Activated gamma-delta T cell treated with Interleukin-2 at 50 U/mL for 16 hours (primary cell): ENCODE results near the gene CAPN15.

Source experiments
- DNase-seq: peaks from one replicate; pipeline ENCODE4 v3.0.0-alpha.2; 2020

Gene CAPN15

DNA sequence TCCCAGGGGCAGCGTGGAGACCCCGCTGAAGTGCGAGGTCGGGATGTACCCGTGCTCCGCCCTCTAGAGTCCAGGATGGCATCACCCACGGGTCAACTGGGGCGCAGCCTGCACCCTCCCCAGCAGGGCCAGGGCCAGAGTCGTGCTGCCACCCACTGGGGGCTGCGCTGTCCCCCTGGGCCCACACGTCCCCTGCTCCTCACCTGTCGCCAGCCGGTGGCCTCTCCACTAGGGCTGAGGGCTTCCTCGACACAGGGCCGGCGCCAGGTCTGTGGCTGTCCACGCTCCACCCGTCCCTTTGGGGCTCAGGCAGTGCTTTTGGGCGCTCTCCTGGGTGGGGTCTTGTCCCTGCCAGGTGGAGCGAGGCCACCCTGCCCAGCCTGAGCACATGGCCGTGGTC, 21.1 kb downstream of the CAPN15 start:
- DNase-seq = no peak

DNA sequence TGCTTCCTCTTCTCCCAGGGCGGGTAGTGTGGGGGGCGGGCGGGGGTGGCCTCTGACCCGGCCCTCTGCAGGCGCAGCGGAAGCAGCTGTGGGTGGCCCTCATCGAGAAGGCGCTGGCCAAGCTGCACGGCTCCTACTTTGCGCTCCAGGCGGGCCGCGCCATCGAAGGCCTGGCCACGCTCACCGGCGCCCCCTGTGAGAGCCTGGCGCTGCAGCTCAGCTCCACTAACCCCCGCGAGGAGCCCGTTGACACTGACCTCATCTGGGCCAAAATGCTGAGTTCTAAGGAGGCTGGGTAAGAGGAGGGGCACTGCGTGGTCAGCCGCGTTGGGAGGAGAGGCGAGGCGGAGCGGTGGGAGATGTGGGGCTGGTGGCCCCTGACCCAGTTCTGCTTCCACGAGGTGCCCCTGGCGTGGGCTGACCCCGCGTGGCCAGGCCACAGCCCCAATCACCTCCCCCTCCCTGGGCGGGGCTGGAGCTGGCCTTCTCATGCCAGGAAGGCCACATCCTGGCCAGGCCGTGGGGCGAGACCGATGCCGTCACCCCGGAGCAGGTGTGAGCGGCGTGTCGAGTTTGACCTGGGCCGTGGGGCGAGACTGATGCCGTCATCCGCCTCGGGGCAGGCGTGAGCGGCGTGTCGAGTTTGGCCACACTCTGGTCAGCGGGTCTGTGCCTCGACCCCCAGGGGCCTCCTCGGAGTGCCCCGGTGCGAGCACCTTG, 22.2 kb downstream of the CAPN15 start:
- no peak for DNase-seq

DNA sequence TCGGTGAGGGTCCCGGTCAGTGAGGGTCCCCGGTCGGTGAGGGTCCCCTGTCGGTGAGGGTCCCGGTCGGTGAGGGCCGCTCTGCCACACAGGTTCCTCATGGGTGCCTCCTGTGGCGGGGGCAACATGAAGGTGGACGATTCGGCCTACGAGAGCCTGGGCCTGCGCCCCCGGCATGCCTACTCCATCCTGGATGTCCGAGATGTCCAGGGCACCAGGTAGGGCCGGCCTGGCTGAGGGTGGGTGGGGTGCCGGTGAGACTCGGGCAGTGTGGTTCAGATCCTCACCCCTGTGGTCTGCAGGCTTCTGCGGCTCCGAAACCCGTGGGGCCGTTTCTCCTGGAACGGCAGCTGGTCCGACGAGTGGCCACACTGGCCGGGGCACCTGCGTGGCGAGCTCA, 23.7 kb downstream of the CAPN15 start:
- DNase-seq = no peak

DNA sequence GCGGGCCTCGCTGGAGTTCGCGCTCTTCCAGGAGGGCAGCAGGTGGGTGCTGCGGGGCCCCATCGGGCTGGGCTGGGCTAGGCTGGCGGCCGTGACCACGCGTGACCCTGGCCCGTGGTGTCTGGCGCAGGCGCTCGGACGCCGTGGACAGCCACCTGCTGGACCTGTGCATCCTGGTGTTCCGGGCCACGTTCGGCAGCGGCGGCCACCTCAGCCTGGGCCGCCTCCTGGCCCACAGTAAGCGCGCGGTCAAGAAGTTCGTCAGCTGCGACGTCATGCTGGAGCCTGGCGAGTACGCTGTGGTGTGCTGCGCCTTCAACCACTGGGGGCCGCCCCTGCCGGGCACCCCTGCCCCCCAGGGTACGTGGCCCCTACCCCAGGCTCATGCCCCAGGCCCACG, 24.7 kb downstream of the CAPN15 start:
- no peak for DNase-seq

DNA sequence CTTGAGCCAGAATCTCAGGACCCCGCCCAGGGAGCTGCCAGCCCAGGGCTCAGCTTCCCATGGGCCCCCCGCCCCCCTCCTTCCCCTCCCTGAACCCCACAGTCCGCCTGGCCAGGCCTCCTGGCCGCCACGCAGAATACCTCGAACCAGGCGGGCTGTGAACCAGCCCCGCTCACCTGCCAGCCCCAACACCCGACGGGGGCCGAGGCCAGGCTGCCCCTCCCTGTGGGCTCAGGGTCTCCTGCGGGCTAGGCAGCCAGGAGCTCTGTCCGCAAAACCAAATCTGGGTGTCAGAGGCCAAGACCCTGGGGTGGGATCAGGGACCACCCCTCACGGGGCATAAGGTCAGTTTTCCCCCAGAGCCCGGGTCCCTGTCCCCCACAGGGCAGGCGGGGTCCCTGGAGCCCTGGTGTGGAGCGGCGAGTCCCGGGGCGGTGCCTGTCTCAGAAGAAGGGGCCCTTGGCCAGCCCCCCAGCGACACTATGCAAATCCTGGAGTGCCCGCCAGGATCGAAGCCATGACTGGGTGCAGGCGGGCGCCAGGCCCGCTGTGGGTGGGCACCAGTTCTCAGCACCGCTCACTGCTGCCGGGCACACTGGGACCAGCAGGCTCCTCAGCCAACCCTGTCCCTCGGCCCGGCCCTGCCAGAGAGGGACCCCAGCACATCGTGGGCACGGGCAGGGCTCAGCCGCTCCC, 26.2 kb downstream of the CAPN15 start:
- no peak for DNase-seq

DNA sequence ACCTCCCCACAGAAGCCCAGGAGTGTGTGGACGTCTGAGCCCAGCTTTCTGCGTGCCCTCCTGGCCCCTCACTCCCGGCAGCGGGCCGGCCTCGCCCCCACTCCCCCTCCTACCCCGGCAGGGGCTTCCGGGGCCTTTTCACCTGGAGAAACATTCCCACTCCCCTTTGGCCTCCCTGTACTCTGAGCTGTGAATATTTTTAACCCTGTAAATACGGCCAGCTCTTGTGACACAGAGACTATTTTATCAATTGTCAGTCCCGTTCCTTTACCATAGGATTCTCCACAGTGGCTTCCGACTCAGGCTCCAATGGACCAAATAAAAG, 26.7 kb downstream of the CAPN15 start:
- DNase-seq = no peak

DNA sequence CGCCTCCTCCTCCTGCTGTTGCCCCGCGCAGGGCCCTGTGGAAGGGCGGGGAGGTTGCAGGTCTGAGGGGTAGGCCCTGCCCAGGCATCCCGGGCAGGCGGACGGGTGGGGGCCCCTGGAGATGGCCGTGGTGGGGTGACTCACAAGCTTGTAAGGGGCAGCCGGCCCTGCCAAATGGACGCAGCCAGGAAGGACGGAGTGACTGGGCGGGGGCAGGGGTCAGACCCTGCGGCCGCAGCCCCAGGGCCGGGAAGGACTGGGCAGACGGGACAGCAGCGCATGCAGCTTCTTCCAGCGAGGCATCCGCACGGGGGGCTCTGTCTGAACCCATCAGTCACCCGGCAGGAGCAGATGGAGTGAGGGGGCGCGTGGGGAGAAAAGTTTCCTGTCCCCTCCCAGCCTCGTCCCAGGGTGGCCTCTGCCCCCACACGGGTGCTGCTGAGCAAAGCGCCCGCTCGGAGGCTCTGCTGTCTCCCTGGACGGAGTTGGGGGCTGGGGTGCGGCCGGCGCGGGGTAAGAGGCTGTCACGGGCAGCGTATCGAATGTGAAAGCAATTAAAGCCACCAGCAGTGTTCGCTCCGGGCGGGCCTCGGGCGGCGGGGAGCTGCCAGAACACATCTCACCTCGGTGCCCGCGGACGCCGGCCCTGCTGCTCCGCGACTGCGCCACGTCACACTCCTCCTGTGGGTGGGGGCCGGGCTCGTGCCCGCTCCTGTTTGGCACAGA, 27.3 kb downstream of the CAPN15 start:
- DNase-seq = no peak

DNA sequence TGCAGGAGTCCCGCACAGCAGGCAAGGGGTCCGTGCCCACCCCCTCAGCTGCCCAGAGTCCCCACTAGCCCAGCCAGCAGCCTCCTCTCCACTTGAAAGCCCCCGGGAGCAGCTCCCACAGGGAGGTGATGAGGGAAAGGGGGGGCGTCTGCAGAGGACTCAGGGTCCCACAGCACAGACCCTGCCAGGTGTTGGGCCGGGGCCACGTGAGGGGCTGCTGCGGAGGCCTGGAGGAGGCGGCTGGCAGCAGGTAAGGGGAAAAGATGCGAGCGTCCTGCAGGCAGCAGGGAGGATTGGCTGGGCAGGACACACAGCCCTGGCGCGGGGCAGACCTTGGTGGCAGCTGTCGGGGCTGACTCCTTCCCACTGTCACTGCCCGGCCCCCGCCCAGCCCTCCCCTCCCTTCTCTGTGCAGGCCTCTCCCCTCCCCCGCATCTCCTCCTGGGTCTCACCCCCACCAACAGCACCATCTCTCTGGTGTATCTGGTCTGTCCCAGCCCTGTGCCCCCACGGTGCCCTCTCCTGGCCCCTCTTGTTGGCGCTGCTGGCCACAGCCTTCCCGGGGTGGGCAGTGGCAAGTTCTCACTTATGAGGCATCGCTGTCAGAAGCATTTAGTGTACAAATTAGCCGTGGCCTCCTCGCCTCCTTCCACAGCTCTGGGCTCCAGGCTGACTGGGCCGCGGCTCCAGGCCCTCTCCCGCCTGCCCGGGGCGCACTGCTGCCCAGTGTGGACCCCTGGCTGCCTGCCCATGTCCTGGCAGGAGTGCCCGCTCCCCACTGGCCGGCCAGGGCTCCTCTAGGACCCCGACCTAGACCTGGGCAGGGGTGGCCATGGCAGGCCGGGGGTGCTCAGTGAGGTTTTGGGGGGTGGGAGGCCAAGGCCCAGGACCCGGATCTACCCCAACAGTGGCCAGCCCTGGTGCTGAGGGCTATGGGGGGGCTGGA, 28.3 kb downstream of the CAPN15 start:
- DNase-seq = no peak

DNA sequence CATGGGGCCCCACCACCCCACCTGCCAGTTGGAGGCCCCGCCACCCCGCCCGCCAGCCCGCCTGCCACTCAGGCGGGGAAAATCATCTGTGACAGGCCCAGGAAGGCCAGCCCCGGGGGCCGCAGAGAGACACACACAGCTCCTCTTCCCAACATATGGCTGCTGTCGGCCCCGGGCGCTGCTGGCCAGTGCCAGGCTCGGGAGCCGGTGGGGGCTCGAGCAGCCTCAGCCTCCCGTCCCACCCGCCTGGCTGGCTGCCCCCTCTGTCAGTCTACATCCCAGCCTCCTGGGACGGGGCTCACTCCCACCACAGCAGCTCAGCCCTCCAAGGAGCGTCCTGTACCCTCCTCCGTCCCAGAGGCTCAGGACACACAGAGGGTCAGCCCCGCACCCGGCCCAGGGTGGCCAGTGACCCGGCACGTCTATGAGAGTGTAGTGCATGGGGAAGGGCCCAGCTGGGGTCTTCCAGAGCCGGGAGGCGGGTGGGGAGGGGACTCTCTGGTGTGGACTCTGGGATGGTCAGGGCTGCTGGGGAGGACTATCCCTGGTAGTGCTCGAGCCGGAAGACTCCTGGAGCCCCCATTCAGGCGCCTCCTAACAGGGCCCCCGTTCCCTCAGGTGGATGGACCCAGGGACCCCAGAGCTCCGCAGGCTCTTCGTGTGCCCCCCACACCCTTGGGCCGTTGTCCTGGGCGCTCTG, 29.1 kb downstream of the CAPN15 start:
- DNase-seq = no peak

DNA sequence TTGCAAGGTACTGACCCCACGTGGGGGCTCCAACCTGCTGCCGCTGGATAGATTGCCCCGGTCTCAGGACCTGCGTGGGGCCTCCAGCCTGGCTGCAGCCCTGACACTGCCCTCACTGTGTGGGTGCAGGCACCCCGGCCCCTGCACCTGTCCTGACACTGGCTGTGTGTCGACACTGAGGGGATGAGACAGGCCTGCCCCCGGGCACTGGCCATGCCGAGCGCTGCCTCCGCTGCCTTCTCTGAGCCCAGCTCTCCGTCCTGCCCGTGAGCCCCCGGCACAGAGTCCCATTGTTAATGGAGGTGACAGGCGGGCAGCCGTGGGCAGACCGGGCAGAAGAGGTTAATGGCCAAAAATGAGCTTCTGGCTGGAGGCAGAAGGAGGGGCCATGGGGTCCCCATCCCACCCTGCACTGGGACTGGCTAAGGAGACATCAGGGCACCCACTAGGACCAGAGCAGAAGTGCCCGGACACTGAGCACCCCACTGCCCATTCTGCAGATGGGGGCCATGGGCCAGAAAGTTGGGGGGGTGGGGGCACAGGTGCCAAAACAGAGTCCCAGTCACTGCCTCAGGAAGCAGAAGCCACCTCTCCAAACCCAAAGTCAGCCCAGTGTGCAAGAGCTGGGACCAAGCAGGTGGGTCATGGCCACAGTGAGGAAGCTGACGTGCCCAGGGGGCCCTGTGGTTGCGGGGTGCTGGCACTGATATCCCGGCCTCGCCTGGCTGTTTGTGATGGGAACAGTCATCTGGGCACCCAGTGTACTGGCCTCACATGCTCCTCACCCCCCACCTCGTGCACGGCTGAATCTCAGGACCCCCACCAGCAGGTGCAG, 30.2 kb downstream of the CAPN15 start:
- no peak for DNase-seq

DNA sequence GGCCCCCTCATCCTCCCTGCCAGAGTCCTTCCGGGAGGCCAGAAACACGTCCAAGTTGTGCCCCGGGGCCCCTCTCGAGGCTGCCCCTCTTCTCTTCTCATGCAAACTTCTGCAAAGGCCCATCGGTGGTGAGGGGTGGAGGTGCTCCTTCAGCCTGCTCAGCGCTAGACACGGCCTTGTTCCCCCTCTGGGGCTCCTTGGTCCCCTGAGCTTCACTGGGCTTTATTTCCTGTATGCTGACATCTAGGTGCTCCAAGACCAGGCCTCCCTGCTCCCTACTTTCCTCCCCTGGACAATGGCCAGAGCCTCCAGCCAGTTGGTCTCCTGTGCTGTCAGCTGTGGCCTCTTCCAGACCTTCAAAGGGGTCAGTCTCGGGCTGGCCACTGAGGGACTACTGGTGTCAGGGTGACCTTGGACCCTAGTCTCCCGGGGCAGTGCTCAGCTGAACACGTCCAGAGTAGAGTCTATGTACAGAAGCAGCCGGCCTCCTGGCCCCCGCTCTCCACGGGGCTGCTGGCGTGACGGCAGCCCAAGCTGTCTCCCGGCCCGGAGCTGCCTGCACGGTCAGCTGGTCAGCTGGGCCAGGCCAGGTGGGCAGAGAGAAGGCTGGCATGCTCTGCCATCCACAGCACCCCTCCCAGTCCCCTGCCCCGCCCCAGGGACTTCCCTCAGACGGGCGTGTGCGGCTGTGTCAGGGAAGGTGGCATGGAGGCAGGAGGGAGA, 30.9 kb downstream of the CAPN15 start:
- DNase-seq = no peak

DNA sequence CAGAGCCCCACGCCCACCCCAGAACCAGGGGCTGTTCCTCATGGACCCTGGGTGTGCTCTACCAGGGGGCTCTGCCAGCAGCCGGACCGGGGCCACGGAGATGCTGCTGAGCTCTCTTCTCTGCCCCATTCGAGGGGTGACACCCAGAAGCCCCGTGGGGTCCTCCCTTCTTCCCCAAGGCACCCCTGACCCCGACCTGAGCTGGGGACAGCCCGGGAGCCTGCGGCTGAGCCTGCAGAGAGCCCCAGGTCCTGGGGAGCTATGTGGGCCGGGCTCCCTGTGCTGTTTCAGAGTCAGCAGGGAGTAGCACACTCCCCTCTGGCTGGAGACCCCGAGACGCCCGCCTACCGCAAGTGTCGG, 31.5 kb downstream of the CAPN15 start:
- DNase-seq = no peak

DNA sequence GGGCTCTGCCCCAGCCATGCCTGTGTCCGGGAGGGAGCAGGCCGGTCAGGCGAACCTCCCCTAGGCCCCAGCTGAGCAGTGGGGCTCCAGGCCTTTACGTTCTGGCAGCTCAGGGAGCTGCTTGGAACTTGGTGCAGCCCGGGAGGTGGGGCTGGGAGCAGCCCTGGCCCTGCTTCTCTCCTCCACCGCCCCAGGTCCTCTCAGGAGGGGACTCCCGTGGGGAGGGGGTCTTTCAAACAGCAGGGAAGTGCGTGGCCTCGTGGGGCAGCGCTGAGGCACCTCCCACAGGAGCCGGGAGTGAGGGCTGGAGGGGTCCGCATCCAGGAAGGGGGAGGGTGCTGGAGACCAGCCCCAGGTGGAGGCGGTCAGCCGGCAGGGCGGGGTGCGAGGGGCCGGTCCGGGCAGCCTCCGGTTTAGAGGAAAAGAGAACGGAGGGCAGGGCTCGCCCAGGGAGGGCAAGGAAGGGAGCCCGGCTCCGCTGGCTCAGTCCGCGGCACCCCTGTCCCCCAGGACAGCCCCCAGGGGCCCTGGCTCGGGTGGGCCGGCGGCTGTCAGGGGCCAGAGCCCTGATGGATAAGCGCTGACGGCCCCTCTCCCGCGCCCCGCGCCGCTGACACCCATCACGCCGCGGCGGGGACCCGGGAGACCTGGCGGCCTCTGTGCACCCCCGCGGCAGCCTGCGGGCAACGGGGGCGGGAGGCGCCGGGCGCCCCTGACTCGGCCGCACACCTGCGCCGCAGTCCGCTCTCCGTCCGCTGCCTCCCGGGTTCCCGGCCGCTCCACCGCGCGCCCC, 32.1 kb downstream of the CAPN15 start:
- DNase-seq = no peak

DNA sequence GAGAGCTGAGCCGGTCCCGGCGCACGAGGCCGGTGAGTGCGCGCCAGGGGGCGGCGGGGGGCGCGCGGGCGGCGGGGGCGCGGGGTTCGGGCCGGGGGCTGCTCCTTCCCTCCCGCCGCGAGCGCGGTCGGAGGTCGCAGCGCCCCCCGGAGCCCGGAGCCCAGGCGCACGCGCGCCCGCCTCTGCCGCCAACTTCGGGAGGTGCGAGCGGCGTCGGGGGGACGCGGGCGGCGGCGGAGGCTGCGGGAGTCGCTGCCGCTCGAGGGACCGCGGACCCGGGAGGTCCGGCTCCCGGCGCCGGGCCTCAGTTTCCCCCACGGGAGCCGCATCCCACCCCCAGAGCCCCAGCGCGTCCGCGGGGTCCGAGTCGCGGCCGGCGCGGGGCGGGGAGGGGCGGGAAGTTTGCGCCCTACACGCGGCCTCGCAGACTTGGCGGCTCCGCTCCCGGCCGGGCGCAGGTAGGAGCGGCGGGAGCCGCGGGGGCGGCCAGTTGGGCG, 32.7 kb downstream of the CAPN15 start, which contains the start of gene PRR35:
Gene PRR35 (plus strand): TSS at position 191 of the 497 bp plus-strand sequence. CDS start 2,901 bp downstream, outside the sequence.
- DNase-seq = no peak

DNA sequence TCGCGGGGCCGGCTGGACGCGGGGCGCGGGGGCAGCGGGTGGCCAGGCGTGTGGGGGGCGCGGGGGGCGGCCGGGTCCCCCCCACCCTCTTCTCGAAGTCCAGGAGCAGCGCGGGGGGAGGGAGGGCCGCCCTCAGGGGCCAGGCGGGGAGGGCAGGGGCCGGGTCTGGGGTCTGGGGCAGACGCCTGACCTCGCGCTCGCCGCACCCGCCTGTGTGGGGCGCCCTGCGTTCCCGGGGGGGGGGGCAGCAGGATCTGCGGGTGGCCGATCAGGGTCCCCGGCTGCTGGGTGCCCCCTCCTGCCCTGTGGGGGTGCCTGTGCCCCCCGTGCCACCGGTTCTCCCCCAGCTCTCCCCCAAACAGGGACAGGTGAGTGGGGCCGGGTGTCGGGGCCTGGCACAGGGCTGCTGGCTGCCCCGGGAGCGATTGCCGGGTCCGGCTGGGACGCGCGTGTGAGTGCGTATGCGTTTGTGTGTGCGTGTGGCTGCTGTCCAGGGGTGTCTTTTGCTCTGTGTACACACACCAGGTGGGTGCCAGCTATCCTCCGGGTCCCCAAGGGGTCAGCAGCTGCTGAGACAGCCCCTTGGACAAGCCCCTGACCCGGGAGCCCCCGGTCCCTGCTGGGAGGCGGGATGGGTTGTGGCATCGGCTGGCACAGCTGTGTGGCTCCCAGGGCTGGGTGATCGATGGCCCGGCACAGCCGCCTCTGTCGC, 33.3 kb downstream of the CAPN15 start:
- no peak for DNase-seq

DNA sequence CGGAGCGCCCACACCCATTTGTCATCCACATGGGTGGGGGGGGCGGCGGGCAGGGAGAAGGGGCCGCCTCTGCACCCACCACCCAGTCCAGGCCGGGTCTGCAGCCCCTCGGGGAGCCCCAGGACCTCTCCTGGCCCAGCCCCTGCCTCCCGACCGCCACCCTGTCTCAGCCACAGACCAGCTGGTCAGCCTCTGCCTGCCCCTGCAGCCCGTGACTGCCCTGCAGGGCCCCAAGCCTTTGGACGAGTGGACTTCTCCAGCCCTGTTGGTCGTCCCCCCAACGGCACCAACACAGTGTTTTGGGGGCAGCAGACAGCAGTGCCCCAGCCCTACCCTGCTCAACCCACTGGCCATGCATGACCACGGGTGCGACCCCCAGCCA, 33.9 kb downstream of the CAPN15 start:
- DNase-seq = no peak

DNA sequence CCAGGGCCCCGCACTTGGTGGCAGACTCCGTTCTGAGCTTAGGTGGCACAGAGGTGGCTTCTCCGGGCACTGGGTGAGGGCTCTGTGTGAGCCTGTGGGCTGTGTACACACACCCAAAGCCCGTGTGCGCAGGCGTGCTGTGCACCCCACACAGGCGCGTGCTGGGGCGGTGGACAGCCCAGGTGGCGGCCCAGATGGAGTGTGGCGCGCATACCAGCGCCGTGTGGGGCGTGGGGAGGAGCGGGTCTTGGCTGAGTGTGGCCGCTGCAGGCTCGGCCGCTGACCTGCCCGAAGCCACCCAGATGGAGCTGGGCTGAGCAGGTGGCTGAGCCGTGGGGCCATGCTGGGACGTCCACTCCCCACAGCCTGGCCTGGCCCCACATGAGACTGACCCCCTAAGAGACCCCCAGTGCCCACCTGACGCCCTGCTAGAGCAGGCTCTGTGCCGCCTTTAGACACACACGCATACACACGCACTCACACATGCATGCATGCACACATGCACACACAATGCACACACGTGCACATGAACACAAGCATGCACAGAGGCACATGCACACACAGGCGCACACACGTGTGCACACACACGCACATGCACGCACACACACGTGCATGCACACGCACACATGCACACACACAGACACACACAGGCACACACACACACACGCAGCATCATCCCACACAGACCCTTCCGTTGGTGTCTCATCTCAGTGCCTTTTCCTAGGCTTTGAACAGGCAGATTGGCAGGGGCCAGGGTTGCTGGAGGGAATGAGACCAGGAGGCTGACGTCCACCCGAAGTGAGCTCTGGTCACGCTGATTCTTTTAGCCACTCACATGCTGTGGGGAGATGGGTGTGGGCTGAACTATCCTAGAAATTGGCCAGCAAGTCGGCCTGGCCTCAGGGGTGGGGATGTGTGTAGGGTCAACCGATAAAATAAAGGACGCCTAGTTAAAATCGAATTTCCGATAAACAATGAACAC, 34.7 kb downstream of the CAPN15 start:
- DNase-seq = no peak
